Measurements from ENCODE around the gene DNAI2.

Gene DNAI2

DNA sequence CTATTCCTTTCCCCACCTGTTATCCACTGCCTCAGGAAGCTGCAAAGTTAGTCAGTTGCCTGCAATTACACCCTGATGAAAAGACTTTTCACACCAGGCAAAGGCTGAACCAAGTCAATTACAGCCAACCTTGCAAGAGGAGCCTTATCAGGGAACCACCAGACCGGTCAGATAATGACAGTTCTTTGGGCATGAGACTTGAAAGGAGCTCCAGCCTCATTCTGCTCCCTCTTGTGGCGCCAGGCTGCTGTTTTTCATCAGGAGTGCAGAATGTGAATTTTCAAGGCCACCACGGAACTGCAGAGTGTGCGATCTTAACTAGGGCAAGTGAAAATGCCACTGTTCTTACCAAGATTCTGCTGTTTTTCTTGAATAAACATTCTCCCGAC lies 22.5 kb downstream of the DNAI2 start:
- no peak for FAIRE-seq
- DNase-seq (ENCODE audit: insufficient read length, low spot score) = no peak
- TF ChIP-seq POLR2AphosphoS5 (IDR thresholded peaks at IDR 0.05; ENCODE audit: low read depth, low read length) (no peak), POU2F2 (IDR thresholded peaks at IDR 0.05; ENCODE audit: low read depth, low read length) (no peak), SPI1 (IDR thresholded peaks at IDR 0.05; ENCODE audit: low read depth, low read length) (no peak), TAF1 (IDR thresholded peaks at IDR 0.05; ENCODE audit: low read depth, low read length) (no peak), POLR2A (IDR thresholded peaks at IDR 0.05; ENCODE audit: low read depth, low read length) (no peak), PAX5 (IDR thresholded peaks at IDR 0.05; ENCODE audit: insufficient read depth, low read length, severe bottlenecking) (no peak)

DNA sequence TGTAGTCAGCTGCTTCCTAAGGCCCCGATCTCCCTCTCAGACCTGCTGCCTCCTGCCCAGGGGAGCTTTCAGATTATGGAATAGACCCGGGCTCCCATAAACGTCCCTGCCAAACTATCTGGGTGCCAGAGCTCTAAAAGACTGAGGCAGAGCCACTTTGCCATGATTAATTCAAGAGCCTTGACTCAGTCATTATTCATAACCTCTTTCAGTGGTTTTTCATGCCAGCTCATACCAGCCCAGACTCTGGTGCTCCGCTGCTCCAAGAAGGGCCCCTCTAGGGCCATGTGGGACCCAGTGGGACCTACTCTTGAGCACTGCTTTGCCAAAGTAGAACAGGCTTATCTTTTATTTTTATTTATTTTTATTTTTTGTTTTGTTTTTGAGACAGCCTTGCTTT lies 23.9 kb downstream of the DNAI2 start:
- FAIRE-seq = no peak
- no peak for DNase-seq (ENCODE audit: insufficient read length, low spot score)
- TF ChIP-seq POU2F2 (IDR thresholded peaks at IDR 0.05; ENCODE audit: low read depth, low read length) = no peak
- no peak for TF ChIP-seq SPI1 (IDR thresholded peaks at IDR 0.05; ENCODE audit: low read depth, low read length)
- no peak for TF ChIP-seq POLR2A (IDR thresholded peaks at IDR 0.05; ENCODE audit: low read depth, low read length)
- no peak for TF ChIP-seq POLR2AphosphoS5 (IDR thresholded peaks at IDR 0.05; ENCODE audit: low read depth, low read length)
- no peak for TF ChIP-seq TAF1 (IDR thresholded peaks at IDR 0.05; ENCODE audit: low read depth, low read length)
- TF ChIP-seq PAX5 (IDR thresholded peaks at IDR 0.05; ENCODE audit: insufficient read depth, low read length, severe bottlenecking) = no peak

DNA sequence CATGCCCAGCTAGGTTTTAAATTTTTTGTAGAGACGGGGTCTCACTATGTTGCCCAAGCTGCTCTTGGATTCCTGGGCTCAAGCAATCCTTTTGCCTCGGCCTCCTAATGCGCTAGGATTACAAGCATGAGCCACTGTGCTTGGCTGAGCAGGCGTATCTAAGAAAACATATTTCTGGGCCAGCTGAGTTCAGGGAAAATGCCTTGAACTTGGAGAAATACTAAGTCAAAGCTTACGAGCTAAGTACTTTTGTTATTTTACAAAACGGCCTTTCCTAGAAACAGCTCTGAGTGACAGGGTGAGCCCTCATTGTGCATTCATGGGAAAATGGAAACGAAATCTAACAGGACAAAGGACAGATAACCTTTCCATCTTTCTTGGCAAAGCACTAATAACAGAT lies 24.7 kb downstream of the DNAI2 start:
- DNase-seq (ENCODE audit: insufficient read length, low spot score) (no peak), FAIRE-seq (no peak)
- TF ChIP-seq PAX5 (IDR thresholded peaks at IDR 0.05; ENCODE audit: insufficient read depth, low read length, severe bottlenecking) = no peak
- TF ChIP-seq SPI1 (IDR thresholded peaks at IDR 0.05; ENCODE audit: low read depth, low read length) = no peak
- no peak for TF ChIP-seq POLR2AphosphoS5 (IDR thresholded peaks at IDR 0.05; ENCODE audit: low read depth, low read length)
- TF ChIP-seq POU2F2 (IDR thresholded peaks at IDR 0.05; ENCODE audit: low read depth, low read length) = no peak

DNA sequence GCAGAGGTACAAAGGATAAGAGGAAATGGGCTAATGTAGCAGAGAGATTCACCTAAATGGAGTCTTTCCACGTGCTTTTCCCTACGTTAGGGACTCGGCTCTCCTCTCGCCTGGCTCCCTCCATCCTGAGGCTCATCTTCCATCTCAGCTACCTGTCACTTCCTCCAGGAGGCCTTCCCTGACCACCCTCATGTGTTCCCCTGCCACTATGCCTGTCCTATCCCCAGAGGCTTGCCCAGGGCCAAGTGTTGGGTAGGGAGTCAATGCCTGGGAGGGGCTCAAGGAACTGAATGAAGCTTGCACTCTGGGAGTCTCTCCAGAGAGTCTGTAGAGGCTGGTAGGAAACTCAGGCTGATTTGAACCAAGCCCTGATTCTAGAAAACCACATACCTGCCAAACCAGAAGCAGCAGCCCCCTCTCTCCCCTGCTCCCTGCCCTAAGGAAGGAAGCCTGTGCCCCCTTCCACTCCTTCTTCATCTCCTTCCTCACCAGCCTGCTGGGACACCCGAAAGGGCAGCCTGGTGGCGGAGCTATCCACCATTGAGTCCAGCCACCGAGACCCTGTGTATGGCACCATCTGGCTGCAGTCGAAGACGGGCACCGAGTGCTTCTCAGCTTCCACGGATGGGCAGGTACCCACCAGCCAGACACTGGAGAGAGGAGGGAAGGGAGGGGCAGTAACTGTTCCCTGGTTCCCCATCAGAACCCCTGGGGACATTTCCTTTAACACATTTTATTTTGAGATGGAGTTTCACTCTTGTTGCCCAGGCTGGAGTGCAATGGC lies 25.4 kb downstream of the DNAI2 start:
- FAIRE-seq = no peak
- DNase-seq (ENCODE audit: insufficient read length, low spot score) = no peak
- TF ChIP-seq SPI1 (IDR thresholded peaks at IDR 0.05; ENCODE audit: low read depth, low read length) = no peak
- no peak for TF ChIP-seq TAF1 (IDR thresholded peaks at IDR 0.05; ENCODE audit: low read depth, low read length)
- TF ChIP-seq POLR2AphosphoS5 (IDR thresholded peaks at IDR 0.05; ENCODE audit: low read depth, low read length) = no peak
- no peak for TF ChIP-seq POLR2A (IDR thresholded peaks at IDR 0.05; ENCODE audit: low read depth, low read length)
- TF ChIP-seq POU2F2 (IDR thresholded peaks at IDR 0.05; ENCODE audit: low read depth, low read length) = no peak
- TF ChIP-seq PAX5 (IDR thresholded peaks at IDR 0.05; ENCODE audit: insufficient read depth, low read length, severe bottlenecking) = no peak

DNA sequence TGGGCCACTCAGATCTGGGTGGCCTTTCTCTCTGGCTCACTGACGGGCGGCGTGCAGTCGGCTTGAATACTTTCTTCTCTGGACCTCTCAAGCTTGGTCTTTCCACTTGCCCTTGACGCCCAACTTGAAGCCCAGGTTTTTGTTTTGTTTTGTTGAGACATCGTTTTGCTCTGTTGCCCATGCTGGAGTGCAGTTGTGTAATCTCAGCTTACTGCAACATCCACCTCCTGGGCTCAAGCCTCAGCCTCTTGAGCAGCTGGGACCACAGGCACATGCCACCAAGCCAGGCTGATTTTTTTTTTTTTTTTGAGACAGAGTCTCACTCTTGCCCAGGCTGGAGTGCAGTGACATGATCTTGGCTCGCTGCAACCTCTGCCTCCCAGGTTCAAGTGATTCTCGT lies 29.3 kb downstream of the DNAI2 start:
- TF ChIP-seq SPI1 (IDR thresholded peaks at IDR 0.05; ENCODE audit: low read depth, low read length) = no peak
- TF ChIP-seq POU2F2 (IDR thresholded peaks at IDR 0.05; ENCODE audit: low read depth, low read length) = no peak
- TF ChIP-seq POLR2AphosphoS5 (IDR thresholded peaks at IDR 0.05; ENCODE audit: low read depth, low read length) = no peak
- no peak for TF ChIP-seq POLR2A (IDR thresholded peaks at IDR 0.05; ENCODE audit: low read depth, low read length)
- TF ChIP-seq PAX5 (IDR thresholded peaks at IDR 0.05; ENCODE audit: insufficient read depth, low read length, severe bottlenecking) = no peak
- no peak for TF ChIP-seq TAF1 (IDR thresholded peaks at IDR 0.05; ENCODE audit: low read depth, low read length)
- no peak for DNase-seq (ENCODE audit: insufficient read length, low spot score)
- FAIRE-seq = no peak

DNA sequence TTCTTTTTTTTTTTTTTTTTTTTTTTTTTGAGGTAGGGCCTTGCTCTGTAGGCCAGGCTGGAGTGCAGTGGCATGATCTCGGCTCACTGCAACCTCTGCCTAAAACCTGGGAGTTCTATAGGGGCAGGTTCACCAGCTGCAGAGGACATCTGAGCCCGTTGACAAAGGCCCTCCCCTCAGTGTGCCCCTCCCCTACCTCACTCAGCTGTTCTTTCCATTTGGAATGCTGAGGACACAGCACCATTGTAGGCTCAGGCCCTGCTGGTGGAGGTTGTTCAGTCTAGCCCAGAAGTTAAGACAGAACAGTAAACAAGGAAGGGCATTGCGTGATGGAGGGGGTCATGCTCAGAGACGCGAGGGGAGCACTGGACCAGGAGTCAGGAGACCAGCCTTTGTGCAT lies 30.1 kb downstream of the DNAI2 start:
- no peak for DNase-seq (ENCODE audit: insufficient read length, low spot score)
- no peak for FAIRE-seq
- TF ChIP-seq TAF1 (IDR thresholded peaks at IDR 0.05; ENCODE audit: low read depth, low read length) = no peak
- TF ChIP-seq SPI1 (IDR thresholded peaks at IDR 0.05; ENCODE audit: low read depth, low read length) = no peak
- TF ChIP-seq POLR2A (IDR thresholded peaks at IDR 0.05; ENCODE audit: low read depth, low read length) = no peak
- no peak for TF ChIP-seq POLR2AphosphoS5 (IDR thresholded peaks at IDR 0.05; ENCODE audit: low read depth, low read length)

DNA sequence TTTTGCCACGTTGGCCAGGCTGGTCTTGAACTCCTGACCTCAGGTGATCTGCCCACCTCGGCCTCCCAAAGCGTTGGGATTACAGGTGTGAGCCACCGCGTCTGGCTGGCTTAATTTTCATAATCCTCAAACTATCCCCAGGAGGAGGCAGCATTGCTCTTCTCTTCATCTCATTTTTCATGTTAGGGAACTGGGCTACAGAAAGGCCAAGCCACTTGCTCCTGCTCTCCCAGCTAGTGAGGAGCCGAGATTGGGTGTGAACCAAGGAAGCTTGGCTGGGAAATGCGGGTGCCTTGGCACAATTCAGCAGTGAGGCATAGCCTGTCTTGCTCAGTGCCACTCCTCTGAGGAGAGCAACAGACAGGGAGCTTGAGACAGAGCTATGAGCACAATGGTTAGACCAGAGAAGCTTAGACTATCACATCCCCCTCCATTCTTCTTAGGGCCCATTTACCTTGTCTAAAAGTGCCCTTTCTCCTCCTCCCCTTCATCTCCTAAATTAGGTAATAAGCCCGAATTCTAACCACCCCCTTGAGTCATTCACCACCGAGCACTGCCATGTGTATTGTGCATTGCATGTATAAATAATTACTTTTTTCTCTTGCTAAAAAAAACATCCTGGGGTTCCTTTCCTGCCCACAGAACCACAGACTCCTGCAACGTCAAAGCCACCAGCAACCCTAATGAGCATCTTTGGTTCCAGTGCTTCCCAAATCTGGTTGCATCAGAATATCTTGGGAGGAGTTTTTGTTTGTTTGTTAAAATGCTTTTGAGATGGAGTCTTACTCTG lies 32.0 kb downstream of the DNAI2 start:
- DNase-seq (ENCODE audit: insufficient read length, low spot score) = no peak
- TF ChIP-seq POU2F2 (IDR thresholded peaks at IDR 0.05; ENCODE audit: low read depth, low read length) (no peak), PAX5 (IDR thresholded peaks at IDR 0.05; ENCODE audit: insufficient read depth, low read length, severe bottlenecking) (no peak), TAF1 (IDR thresholded peaks at IDR 0.05; ENCODE audit: low read depth, low read length) (no peak), SPI1 (IDR thresholded peaks at IDR 0.05; ENCODE audit: low read depth, low read length) (no peak), POLR2AphosphoS5 (IDR thresholded peaks at IDR 0.05; ENCODE audit: low read depth, low read length) (no peak), POLR2A (IDR thresholded peaks at IDR 0.05; ENCODE audit: low read depth, low read length) (no peak)
- no peak for FAIRE-seq

DNA sequence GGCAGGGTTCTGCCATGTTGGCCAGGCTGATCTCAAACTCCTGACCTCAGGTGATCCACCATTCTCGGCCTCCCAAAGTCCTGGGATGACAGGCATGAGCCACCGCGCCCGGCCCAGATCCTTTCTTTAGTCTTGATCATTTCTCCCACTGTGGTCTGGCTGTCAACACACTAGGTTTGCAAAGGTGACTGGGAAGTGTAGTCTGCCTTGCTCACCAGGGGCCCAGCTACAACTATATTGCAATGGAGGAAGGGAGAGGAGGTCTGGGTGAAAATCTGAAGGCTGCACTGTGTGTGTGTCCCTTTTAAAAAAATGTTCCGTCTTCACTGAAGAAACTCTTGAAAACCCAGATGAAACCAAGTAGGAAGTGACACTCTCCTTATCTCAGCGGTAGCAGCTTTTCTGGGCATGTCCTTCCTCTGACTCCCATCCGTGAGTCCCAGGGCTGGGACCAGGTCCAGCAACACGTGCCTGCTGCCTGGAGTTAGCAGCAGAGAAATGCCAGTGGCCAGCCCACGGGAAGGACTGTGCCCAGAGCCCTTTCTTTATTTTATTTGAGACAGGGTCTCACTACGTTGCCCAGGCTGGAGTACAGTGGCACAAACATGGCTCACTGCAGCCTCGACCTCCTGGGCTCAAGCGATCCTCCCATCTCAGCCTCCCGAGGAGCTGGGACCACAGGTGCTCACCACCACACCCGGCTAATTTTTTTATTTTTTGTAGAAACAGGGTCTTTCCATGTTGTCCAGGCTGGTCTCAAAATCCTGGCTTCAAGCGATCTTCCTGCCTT lies 34.1 kb downstream of the DNAI2 start:
- no peak for TF ChIP-seq POU2F2 (IDR thresholded peaks at IDR 0.05; ENCODE audit: low read depth, low read length)
- TF ChIP-seq SPI1 (IDR thresholded peaks at IDR 0.05; ENCODE audit: low read depth, low read length) = no peak
- no peak for TF ChIP-seq TAF1 (IDR thresholded peaks at IDR 0.05; ENCODE audit: low read depth, low read length)
- TF ChIP-seq POLR2A (IDR thresholded peaks at IDR 0.05; ENCODE audit: low read depth, low read length) = no peak
- no peak for TF ChIP-seq POLR2AphosphoS5 (IDR thresholded peaks at IDR 0.05; ENCODE audit: low read depth, low read length)
- no peak for TF ChIP-seq PAX5 (IDR thresholded peaks at IDR 0.05; ENCODE audit: insufficient read depth, low read length, severe bottlenecking)
- no peak for FAIRE-seq
- no peak for DNase-seq (ENCODE audit: insufficient read length, low spot score)

DNA sequence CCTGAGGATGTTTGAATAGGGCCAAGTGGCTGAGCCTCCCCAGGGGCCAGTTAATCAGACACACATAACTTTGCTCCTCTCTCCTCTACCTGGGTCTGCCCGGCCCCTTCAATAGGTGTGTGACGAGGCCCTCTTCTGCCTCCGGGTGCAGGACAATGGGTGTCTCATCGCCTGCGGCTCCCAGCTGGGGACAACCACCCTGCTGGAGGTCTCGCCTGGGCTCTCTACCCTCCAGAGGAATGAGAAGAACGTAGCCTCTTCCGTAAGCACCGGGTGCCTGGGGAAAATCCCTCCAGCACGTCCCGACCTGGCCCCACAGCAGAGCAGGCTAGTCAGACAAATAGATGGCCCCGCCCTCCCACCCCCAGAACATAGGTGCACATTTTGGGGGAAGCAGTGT lies 35.9 kb downstream of the DNAI2 start:
- FAIRE-seq (no peak), DNase-seq (ENCODE audit: insufficient read length, low spot score) (no peak)
- TF ChIP-seq TAF1 (IDR thresholded peaks at IDR 0.05; ENCODE audit: low read depth, low read length) = no peak
- TF ChIP-seq PAX5 (IDR thresholded peaks at IDR 0.05; ENCODE audit: insufficient read depth, low read length, severe bottlenecking) = no peak
- no peak for TF ChIP-seq POLR2AphosphoS5 (IDR thresholded peaks at IDR 0.05; ENCODE audit: low read depth, low read length)
- no peak for TF ChIP-seq POLR2A (IDR thresholded peaks at IDR 0.05; ENCODE audit: low read depth, low read length)
- TF ChIP-seq SPI1 (IDR thresholded peaks at IDR 0.05; ENCODE audit: low read depth, low read length) = no peak
- no peak for TF ChIP-seq POU2F2 (IDR thresholded peaks at IDR 0.05; ENCODE audit: low read depth, low read length)
